ENCODE measurements around the gene SH3BP5L.

The SH3BP5L gene

DNA sequence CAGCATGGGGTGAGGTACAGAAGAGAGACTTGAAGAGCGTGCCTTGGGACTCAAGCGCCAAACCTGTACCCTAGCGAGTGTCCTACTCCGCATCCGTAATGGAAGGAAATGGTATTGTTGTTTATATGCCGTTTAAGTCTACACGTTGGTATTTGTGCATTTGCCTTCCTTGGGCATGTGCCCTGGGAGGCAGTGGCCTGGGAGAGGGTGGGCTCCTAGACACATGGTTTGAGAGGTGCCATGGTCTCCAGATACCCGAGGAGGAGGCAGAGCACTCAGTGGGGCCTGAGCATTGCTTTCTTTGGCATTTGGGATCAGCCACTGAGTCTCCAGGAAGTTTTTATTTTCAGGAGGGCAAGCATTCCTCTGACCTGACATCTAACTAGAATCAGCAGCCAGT is 18.8 kb upstream of the SH3BP5L start:
- no peak overlapping the region for H2BK120ac ChIP-seq (ENCODE audit: low read depth, low read length)
- H3K4ac ChIP-seq (ENCODE audit: low read depth, low read length): no peak overlapping the region
- no peak overlapping the region for H3K56ac ChIP-seq (ENCODE audit: low read length)
- no peak overlapping the region for H2AK5ac ChIP-seq (ENCODE audit: low read length)
- H3K79me1 ChIP-seq (ENCODE audit: low read length): peaks cover 2% of the 10 kb centered on the region
- no peak overlapping the region for H3K23ac ChIP-seq (ENCODE audit: low read length)
- no peaks in the 10 kb centered on the region for H3K36me3 ChIP-seq (ENCODE audit: control insufficient read depth, insufficient read depth, low read length)
- H3K27ac ChIP-seq (ENCODE audit: low read depth, low read length): no peak overlapping the region
- no peak for DNase-seq
- no peak overlapping the region for H3K4me2 ChIP-seq (ENCODE audit: low read length)
- no peak overlapping the region for H2BK5ac ChIP-seq (ENCODE audit: low read length)
- H2BK15ac ChIP-seq (replicated peaks; ENCODE audit: low read depth): no peak overlapping the region
- H3K9ac ChIP-seq (ENCODE audit: low read length): no peak overlapping the region
- H3K4me3 ChIP-seq (ENCODE audit: low read length): no peak overlapping the region
- H3K27me3 ChIP-seq (ENCODE audit: insufficient read depth, low read length, poor library complexity): no peaks in the 10 kb centered on the region
- WGBS (ENCODE audit: extremely low coverage, insufficient coverage, low lambda C conversion rate): no CpG with 5 or more reads among the region's 8 CpGs
- H4K5ac ChIP-seq (ENCODE audit: low read length): no peak overlapping the region
- H3K79me2 ChIP-seq (ENCODE audit: control insufficient read depth, insufficient read depth, low read length): peaks cover 6% of the 10 kb centered on the region
- no peak overlapping the region for H3K18ac ChIP-seq (ENCODE audit: low read length)
- H3K4me1 ChIP-seq (ENCODE audit: control insufficient read depth, low read depth, low read length): no peaks in the 10 kb centered on the region
- H4K8ac ChIP-seq (ENCODE audit: low read depth, low read length): no peak overlapping the region

DNA sequence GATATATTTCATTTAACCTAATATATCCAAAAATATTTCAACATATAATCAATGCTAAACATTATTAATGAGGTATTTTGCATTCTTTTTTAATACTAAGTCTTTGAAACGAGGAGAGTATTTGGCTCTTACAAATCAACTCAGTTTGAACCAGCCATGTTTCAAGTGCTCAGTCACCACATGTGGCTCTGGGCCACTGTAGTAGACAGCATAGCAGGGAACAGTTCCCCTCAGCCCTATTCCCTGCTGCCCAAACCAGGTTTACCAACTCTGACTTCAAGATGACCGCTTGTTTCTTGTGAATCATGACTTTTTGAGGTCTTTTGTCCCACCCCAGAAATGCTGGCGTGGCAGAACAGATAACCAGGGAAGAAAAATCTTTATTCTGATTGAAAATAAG is 18.0 kb upstream of the SH3BP5L start:
- Histone ChIP-seq H3K36me3 (ENCODE audit: control insufficient read depth, insufficient read depth, low read length) (no peaks in the 10 kb centered on the region), H3K79me1 (ENCODE audit: low read length) (peaks cover 4% of the 10 kb centered on the region)

DNA sequence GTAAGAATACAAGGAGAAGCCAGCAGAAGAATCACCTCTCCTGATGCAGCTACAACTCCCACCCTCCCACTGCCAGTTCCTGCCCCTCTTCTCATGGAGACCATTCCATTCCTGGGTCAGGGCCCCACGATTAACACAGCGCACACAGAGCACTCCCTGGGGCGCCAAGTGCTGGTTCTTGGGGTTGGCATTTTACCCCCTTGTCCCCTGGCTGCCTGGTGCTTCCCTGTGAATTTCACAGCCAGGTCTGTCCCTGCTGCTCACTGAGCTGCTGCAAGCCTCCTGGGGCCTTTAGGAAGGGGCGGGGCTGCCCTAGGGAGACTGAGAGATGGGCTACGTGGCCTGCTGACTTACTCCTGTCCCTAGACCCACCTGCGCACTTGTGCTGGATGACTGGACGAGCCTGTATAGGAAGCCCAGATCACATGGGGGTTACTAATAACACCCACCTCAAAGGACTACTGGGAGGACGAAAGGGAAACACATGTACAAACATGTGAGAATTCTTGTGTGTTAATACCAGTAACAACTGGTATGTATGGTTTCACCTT is 17.1 kb upstream of the SH3BP5L start:
- no peak overlapping the region for H4K8ac ChIP-seq (ENCODE audit: low read depth, low read length)
- peaks cover 1% of the 10 kb centered on the region for H3K4me1 ChIP-seq (ENCODE audit: control insufficient read depth, low read depth, low read length)
- no peak overlapping the region for H2AK5ac ChIP-seq (ENCODE audit: low read length)
- H4K5ac ChIP-seq (ENCODE audit: low read length): no peak overlapping the region
- no peak overlapping the region for H3K18ac ChIP-seq (ENCODE audit: low read length)
- no peak overlapping the region for H2BK15ac ChIP-seq (replicated peaks; ENCODE audit: low read depth)
- H3K56ac ChIP-seq (ENCODE audit: low read length): no peak overlapping the region
- H3K27ac ChIP-seq (ENCODE audit: low read depth, low read length): no peak overlapping the region
- H3K9ac ChIP-seq (ENCODE audit: low read length): no peak overlapping the region
- no CpG with 5 or more reads among the region's 8 CpGs for WGBS (ENCODE audit: extremely low coverage, insufficient coverage, low lambda C conversion rate)
- H3K36me3 ChIP-seq (ENCODE audit: control insufficient read depth, insufficient read depth, low read length): no peaks in the 10 kb centered on the region
- H2BK5ac ChIP-seq (ENCODE audit: low read length): no peak overlapping the region
- no peak overlapping the region for H3K23ac ChIP-seq (ENCODE audit: low read length)
- H3K27me3 ChIP-seq (ENCODE audit: insufficient read depth, low read length, poor library complexity): no peaks in the 10 kb centered on the region
- no peak for DNase-seq
- peaks cover 4% of the 10 kb centered on the region for H3K79me1 ChIP-seq (ENCODE audit: low read length)
- H3K79me2 ChIP-seq (ENCODE audit: control insufficient read depth, insufficient read depth, low read length): peaks cover 6% of the 10 kb centered on the region
- H3K4ac ChIP-seq (ENCODE audit: low read depth, low read length): no peak overlapping the region
- H2BK120ac ChIP-seq (ENCODE audit: low read depth, low read length): no peak overlapping the region
- no peak overlapping the region for H3K4me2 ChIP-seq (ENCODE audit: low read length)
- H3K4me3 ChIP-seq (ENCODE audit: low read length): no peak overlapping the region

More for the DNA sequence above, 18.0 kb upstream of the SH3BP5L start:
- H2BK120ac ChIP-seq (ENCODE audit: low read depth, low read length): no peak overlapping the region
- no peak overlapping the region for H2BK15ac ChIP-seq (replicated peaks; ENCODE audit: low read depth)
- H3K18ac ChIP-seq (ENCODE audit: low read length): no peak overlapping the region
- no peak overlapping the region for H4K5ac ChIP-seq (ENCODE audit: low read length)
- H3K4me3 ChIP-seq (ENCODE audit: low read length): no peak overlapping the region
- WGBS (ENCODE audit: extremely low coverage, insufficient coverage, low lambda C conversion rate): no CpG with 5 or more reads among the region's 3 CpGs
- no peaks in the 10 kb centered on the region for H3K27me3 ChIP-seq (ENCODE audit: insufficient read depth, low read length, poor library complexity)
- no peak overlapping the region for H2AK5ac ChIP-seq (ENCODE audit: low read length)
- peaks cover 6% of the 10 kb centered on the region for H3K79me2 ChIP-seq (ENCODE audit: control insufficient read depth, insufficient read depth, low read length)
- no peak for DNase-seq
- H3K56ac ChIP-seq (ENCODE audit: low read length): no peak overlapping the region
- no peak overlapping the region for H3K9ac ChIP-seq (ENCODE audit: low read length)
- H3K4me1 ChIP-seq (ENCODE audit: control insufficient read depth, low read depth, low read length): peaks cover 1% of the 10 kb centered on the region
- H3K4me2 ChIP-seq (ENCODE audit: low read length): no peak overlapping the region
- H2BK5ac ChIP-seq (ENCODE audit: low read length): no peak overlapping the region
- H3K4ac ChIP-seq (ENCODE audit: low read depth, low read length): no peak overlapping the region
- no peak overlapping the region for H3K27ac ChIP-seq (ENCODE audit: low read depth, low read length)
- H4K8ac ChIP-seq (ENCODE audit: low read depth, low read length): no peak overlapping the region
- H3K23ac ChIP-seq (ENCODE audit: low read length): no peak overlapping the region

DNA sequence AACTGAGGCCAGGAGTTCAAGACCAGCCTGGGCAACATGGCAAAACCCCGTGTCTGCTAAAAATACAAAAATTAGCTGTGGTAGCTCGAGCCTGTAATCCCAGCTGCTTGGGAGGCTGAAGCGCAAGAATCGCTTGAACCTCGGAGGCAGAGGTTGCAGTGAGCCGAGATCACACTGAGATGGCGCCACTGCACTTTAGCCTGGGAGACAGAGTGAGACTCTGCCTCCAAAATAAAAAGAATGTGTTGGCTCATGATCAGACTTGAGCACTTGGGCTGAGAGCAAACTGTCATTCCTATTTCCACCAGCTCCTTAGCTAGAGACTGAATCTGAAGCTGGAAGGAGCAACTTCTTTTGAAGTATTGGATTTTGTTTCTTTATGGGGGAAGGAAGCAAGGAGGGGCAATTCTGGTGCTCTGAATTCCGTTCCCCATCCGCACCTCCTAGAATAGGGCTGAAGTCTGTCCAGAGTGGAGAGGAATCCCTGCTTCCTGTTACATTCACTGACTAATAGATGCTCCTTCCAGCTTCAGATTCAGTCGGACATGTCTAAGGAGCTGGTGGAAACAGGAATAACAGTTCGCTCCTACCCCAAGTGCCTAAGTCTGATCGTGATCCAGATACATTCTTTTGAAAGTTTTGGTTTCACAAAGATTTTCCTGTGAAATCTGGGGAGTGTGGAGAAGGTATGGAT is 16.1 kb upstream of the SH3BP5L start:
- Histone ChIP-seq H2AK5ac (ENCODE audit: low read length) (no peak overlapping the region), H4K8ac (ENCODE audit: low read depth, low read length) (no peak overlapping the region), H3K4me3 (ENCODE audit: low read length) (no peak overlapping the region), H3K4me2 (ENCODE audit: low read length) (no peak overlapping the region), H3K27ac (ENCODE audit: low read depth, low read length) (no peak overlapping the region), H3K36me3 (ENCODE audit: control insufficient read depth, insufficient read depth, low read length) (no peaks in the 10 kb centered on the region), H3K79me1 (ENCODE audit: low read length) (peaks cover 4% of the 10 kb centered on the region), H3K27me3 (ENCODE audit: insufficient read depth, low read length, poor library complexity) (no peaks in the 10 kb centered on the region), H4K5ac (ENCODE audit: low read length) (no peak overlapping the region), H2BK5ac (ENCODE audit: low read length) (no peak overlapping the region), H3K79me2 (ENCODE audit: control insufficient read depth, insufficient read depth, low read length) (peaks cover 6% of the 10 kb centered on the region), H3K4ac (ENCODE audit: low read depth, low read length) (no peak overlapping the region), H2BK120ac (ENCODE audit: low read depth, low read length) (no peak overlapping the region), H3K23ac (ENCODE audit: low read length) (no peak overlapping the region), H3K9ac (ENCODE audit: low read length) (no peak overlapping the region), H3K56ac (ENCODE audit: low read length) (no peak overlapping the region), H3K4me1 (ENCODE audit: control insufficient read depth, low read depth, low read length) (peaks cover 5% of the 10 kb centered on the region), H3K18ac (ENCODE audit: low read length) (no peak overlapping the region), H2BK15ac (replicated peaks; ENCODE audit: low read depth) (no peak overlapping the region)
- DNase-seq: peak; percentile 68
- no CpG with 5 or more reads among the region's 12 CpGs for WGBS (ENCODE audit: extremely low coverage, insufficient coverage, low lambda C conversion rate)

DNA sequence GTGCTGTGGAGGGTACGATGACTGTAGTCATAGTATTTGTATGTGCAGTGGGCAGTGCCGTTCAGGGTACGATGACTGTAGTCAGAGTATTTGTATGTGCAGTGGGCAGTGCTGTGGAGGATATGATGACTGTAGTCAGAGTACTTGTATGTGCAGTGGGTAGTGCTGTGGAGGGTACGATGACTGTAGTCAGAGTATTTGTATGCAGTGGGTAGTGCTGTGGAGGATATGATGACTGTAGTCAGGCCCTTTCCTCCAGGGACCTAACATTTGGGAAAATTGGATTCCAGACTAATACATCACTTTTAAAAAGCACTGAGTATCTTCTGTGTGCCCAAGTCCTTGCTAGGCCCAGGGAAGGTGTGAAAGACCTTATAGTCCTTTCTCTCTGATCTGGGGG is 15.2 kb upstream of the SH3BP5L start:
- no peak overlapping the region for H3K27ac ChIP-seq (ENCODE audit: low read depth, low read length)
- no CpG with 5 or more reads among the region's 4 CpGs for WGBS (ENCODE audit: extremely low coverage, insufficient coverage, low lambda C conversion rate)
- no peak overlapping the region for H3K23ac ChIP-seq (ENCODE audit: low read length)
- no peak overlapping the region for H3K4me2 ChIP-seq (ENCODE audit: low read length)
- H3K18ac ChIP-seq (ENCODE audit: low read length): no peak overlapping the region
- no peak overlapping the region for H3K4ac ChIP-seq (ENCODE audit: low read depth, low read length)
- no peak overlapping the region for H2BK15ac ChIP-seq (replicated peaks; ENCODE audit: low read depth)
- no peak overlapping the region for H4K8ac ChIP-seq (ENCODE audit: low read depth, low read length)
- H3K79me2 ChIP-seq (ENCODE audit: control insufficient read depth, insufficient read depth, low read length): peaks cover 6% of the 10 kb centered on the region
- H3K79me1 ChIP-seq (ENCODE audit: low read length): peaks cover 4% of the 10 kb centered on the region
- no peaks in the 10 kb centered on the region for H3K27me3 ChIP-seq (ENCODE audit: insufficient read depth, low read length, poor library complexity)
- H3K4me1 ChIP-seq (ENCODE audit: control insufficient read depth, low read depth, low read length): peaks cover 5% of the 10 kb centered on the region
- H2BK120ac ChIP-seq (ENCODE audit: low read depth, low read length): no peak overlapping the region
- no peak overlapping the region for H3K4me3 ChIP-seq (ENCODE audit: low read length)
- H3K56ac ChIP-seq (ENCODE audit: low read length): no peak overlapping the region
- H2BK5ac ChIP-seq (ENCODE audit: low read length): no peak overlapping the region
- no peak overlapping the region for H3K9ac ChIP-seq (ENCODE audit: low read length)
- H4K5ac ChIP-seq (ENCODE audit: low read length): no peak overlapping the region
- no peak overlapping the region for H2AK5ac ChIP-seq (ENCODE audit: low read length)
- no peak for DNase-seq
- H3K36me3 ChIP-seq (ENCODE audit: control insufficient read depth, insufficient read depth, low read length): no peaks in the 10 kb centered on the region

DNA sequence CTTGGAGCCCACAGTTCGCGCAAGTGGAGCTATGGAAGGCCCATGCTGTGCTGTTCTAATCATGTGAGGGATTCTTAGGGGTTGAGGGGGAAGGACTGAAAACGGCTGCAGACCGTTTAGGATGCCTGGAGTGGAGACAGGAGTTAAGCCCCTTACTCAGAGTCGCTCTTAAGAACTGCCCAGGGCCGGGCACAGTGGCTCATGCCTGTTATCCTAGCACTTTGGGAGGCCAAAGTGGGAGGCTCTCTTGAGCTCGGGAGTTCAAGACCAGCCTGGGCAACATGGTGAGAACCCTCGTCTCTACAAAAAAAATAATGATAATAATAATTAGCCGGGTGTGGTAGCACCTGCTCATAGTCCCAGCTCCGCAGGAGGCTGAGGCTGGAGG is 13.4 kb upstream of the SH3BP5L start:
- Histone ChIP-seq H4K5ac (ENCODE audit: low read length) (no peak overlapping the region), H3K27ac (ENCODE audit: low read depth, low read length) (peak overlapping the region; percentile 58), H4K8ac (ENCODE audit: low read depth, low read length) (no peak overlapping the region), H3K23ac (ENCODE audit: low read length) (no peak overlapping the region), H3K18ac (ENCODE audit: low read length) (no peak overlapping the region), H2BK120ac (ENCODE audit: low read depth, low read length) (no peak overlapping the region), H3K4me1 (ENCODE audit: control insufficient read depth, low read depth, low read length) (peaks cover 5% of the 10 kb centered on the region), H3K4ac (ENCODE audit: low read depth, low read length) (no peak overlapping the region), H3K36me3 (ENCODE audit: control insufficient read depth, insufficient read depth, low read length) (no peaks in the 10 kb centered on the region), H3K27me3 (ENCODE audit: insufficient read depth, low read length, poor library complexity) (no peaks in the 10 kb centered on the region), H2AK5ac (ENCODE audit: low read length) (no peak overlapping the region), H3K56ac (ENCODE audit: low read length) (peak overlapping the region; percentile 98), H3K79me1 (ENCODE audit: low read length) (peaks cover 4% of the 10 kb centered on the region), H2BK15ac (replicated peaks; ENCODE audit: low read depth) (no peak overlapping the region), H2BK5ac (ENCODE audit: low read length) (no peak overlapping the region), H3K79me2 (ENCODE audit: control insufficient read depth, insufficient read depth, low read length) (peaks cover 6% of the 10 kb centered on the region), H3K4me2 (ENCODE audit: low read length) (peak overlapping the region; percentile 98), H3K4me3 (ENCODE audit: low read length) (peak overlapping the region; percentile 79), H3K9ac (ENCODE audit: low read length) (peak overlapping the region; percentile 96)
- DNase-seq: no peak
- no CpG with 5 or more reads among the region's 10 CpGs for WGBS (ENCODE audit: extremely low coverage, insufficient coverage, low lambda C conversion rate)

Data from mesendoderm (in vitro differentiated cells).